GM12878 (cell line): ENCODE measurements around the gene DMXL1. TPM values are rescaled to one million over a fixed set of nuclear protein-coding genes. Genes with fewer than 3 reads are reported as not detected.
A peak's percentile ranks its signal among the peaks of the same experiment; 100 is the strongest.

Experiments
- ATF7 ChIP-seq: fragments of 450-650 bp; IDR thresholded peaks from 2 replicates; pipeline ENCODE4 v1.6.1; 2016; ENCODE audit warnings: low read depth, mild to moderate bottlenecking
- BRCA1 ChIP-seq: IDR thresholded peaks from 2 replicates; pipeline ENCODE4 v1.6.1; 2011; ENCODE audit warnings: low read depth, low read length, improper control_type of control experiment
- EED ChIP-seq: sonication (generic); IDR thresholded peaks from 2 replicates; pipeline ENCODE4 v1.6.1; 2016; ENCODE audit warnings: antibody characterized with exemption, low read depth
- GABPA ChIP-seq: IDR thresholded peaks from 2 replicates; pipeline ENCODE4 v1.6.1; 2014; ENCODE audit warnings: antibody characterized with exemption, low read depth, mild to moderate bottlenecking, inconsistent platforms
- IKZF1 ChIP-seq: fragments of 450-650 bp; conservative IDR thresholded peaks from 2 replicates; pipeline ENCODE4 v1.6.1; 2017; ENCODE audit warnings: antibody characterized with exemption, mild to moderate bottlenecking
- JUNB ChIP-seq: IDR thresholded peaks from 2 replicates; pipeline ENCODE4 v1.6.1; 2016; ENCODE audit warnings: antibody characterized with exemption, mild to moderate bottlenecking
- KDM1A ChIP-seq: fragments of 200-600 bp; sonication (generic); IDR thresholded peaks from 2 replicates; pipeline ENCODE4 v1.6.1; 2016; ENCODE audit warnings: borderline replicate concordance
- NFIC ChIP-seq: IDR thresholded peaks from 2 replicates; pipeline ENCODE4 v1.6.1; 2012; ENCODE audit warnings: low read depth, mild to moderate bottlenecking, inconsistent platforms, low read length, moderate library complexity
- RBBP5 ChIP-seq: fragments of 200-600 bp; sonication (generic); conservative IDR thresholded peaks from 2 replicates; pipeline ENCODE4 v1.6.1; 2016
- SPI1 ChIP-seq: IDR thresholded peaks from 2 replicates; pipeline ENCODE4 v1.6.1; 2011; ENCODE audit warnings: low read depth, mild to moderate bottlenecking, low read length, moderate library complexity, borderline replicate concordance; ENCODE audit not compliant: insufficient read depth
- TBL1XR1 ChIP-seq: IDR thresholded peaks from 2 replicates; pipeline ENCODE4 v1.6.1; 2012; ENCODE audit warnings: low read depth, low read length, improper control_type of control experiment
- YBX1 ChIP-seq: fragments of 450-650 bp; IDR thresholded peaks from 2 replicates; pipeline ENCODE4 v1.6.1; 2016; ENCODE audit warnings: antibody characterized with exemption
- ZBED1 ChIP-seq: IDR thresholded peaks from 2 replicates; pipeline ENCODE4 v1.6.1; 2016; ENCODE audit warnings: borderline replicate concordance
- polyA plus RNA-seq, 11 experiments: library from polyadenylated mRNA; depleted of rRNA in 4 of 11; unstranded in 6 of 11; stranded (reverse) in 5 of 11; fragments of >200 nt; fragmentation: Nextera tagmentation in 4 of 11; fragmentation: Illumina TruSeq in 1 of 11; extraction: Ambion mirVana in 4 of 11; extraction: Trizol in 1 of 11; gene quantifications; 1 replicate in 1 of 11; 2 replicates in 10 of 11; pipeline versions ENCODE4 v1.2.1 to v1.2.3, GENCODE V29; 2011 to 2016; ENCODE audit warnings: inconsistent platforms in 2 of 11, missing spikeins in 2 of 11, low read depth in 1 of 11
- total RNA-seq, 4 experiments: library from RNA; depleted of rRNA in 3 of 4; stranded (reverse); fragments of >200 nt in 3 of 4; fragmentation: Illumina TruSeq in 1 of 4; extraction: Trizol in 1 of 4; gene quantifications; 2 replicates each; pipeline versions ENCODE4 v1.2.1 to v1.2.3, GENCODE V29; 2013 to 2021
- TF ChIP-seq, protein P1 (sequence below): fragments of 450-650 bp; formaldehyde crosslinking; IDR thresholded peaks from 2 replicates; pipeline ENCODE4 v1.4.0; 2022; ENCODE audit warnings: mild to moderate bottlenecking, moderate library complexity
- TF ChIP-seq, protein P2 (sequence below): IDR thresholded peaks from 2 replicates; pipeline ENCODE4 v1.6.1; 2012; ENCODE audit warnings: low read depth, low read length, improper control_type of control experiment
- TF ChIP-seq, protein P3 (sequence below): IDR thresholded peaks from 2 replicates; pipeline ENCODE4 v1.6.1; 2011; ENCODE audit warnings: mild to moderate bottlenecking, low read depth, low read length, moderate library complexity; ENCODE audit not compliant: insufficient replicate concordance
- TF ChIP-seq, protein P4 (sequence below): IDR thresholded peaks from 2 replicates; pipeline ENCODE4 v1.6.1; 2011; ENCODE audit warnings: borderline replicate concordance, low read depth, mild to moderate bottlenecking, moderate library complexity, mixed read lengths, low read length; ENCODE audit not compliant: insufficient read depth; ENCODE audit errors: extremely low read length
- TF ChIP-seq, protein P5 (sequence below): fragments of 450-650 bp; IDR thresholded peaks from 2 replicates; pipeline ENCODE4 v1.6.1; 2016; ENCODE audit warnings: mild to moderate bottlenecking, moderate library complexity, borderline replicate concordance
- TF ChIP-seq, protein P6 (sequence below): IDR thresholded peaks from 2 replicates; pipeline ENCODE4 v1.6.1; 2012; ENCODE audit warnings: low read depth, low read length, improper control_type of control experiment

DMXL1 gene
- total and polyA plus RNA-seq, 10 of the 15 experiments (the other 5 are each of a cell fraction or from before 2014, with no cell fraction given): 9.1 to 67.7 (median 34.1) TPM

DNA sequence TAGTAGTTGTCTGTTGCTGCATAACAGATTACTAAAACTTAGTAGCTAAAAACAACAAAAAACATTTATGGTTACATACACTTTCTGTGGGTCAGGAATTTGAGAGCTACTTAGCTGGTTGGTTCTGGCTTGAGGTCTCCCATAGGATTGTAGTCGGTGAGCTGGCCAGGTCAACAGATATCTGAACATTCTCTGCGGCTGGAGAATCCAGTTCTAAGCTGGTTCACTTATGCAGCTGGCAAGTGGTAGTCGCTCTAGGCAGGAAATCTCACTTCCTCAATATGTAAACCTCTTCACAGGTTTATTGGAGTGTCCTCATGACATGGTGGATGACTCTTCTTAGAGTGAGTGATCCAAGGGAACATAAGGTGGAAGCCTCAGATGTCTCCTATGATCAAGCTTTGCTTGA is 219.3 kb downstream of the DMXL1 start (continued):
- TF ChIP-seq, protein P1, sequence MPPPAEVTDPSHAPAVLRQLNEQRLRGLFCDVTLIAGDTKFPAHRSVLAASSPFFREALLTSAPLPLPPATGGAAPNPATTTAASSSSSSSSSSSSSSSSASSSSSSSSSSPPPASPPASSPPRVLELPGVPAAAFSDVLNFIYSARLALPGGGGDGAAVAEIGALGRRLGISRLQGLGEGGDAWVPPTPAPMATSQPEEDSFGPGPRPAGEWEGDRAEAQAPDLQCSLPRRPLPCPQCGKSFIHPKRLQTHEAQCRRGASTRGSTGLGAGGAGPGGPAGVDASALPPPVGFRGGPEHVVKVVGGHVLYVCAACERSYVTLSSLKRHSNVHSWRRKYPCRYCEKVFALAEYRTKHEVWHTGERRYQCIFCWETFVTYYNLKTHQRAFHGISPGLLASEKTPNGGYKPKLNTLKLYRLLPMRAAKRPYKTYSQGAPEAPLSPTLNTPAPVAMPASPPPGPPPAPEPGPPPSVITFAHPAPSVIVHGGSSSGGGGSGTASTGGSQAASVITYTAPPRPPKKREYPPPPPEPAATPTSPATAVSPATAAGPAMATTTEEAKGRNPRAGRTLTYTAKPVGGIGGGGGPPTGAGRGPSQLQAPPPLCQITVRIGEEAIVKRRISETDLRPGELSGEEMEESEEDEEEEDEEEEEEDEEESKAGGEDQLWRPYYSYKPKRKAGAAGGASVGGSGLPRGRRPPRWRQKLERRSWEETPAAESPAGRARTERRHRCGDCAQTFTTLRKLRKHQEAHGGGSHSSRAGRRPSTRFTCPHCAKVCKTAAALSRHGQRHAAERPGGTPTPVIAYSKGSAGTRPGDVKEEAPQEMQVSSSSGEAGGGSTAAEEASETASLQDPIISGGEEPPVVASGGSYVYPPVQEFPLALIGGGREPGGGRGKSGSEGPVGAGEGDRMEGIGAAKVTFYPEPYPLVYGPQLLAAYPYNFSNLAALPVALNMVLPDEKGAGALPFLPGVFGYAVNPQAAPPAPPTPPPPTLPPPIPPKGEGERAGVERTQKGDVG (CRISPR knock-in tag): no peak
- TF ChIP-seq NFIC: peak; percentile 65
- peak; percentile 99 for TF ChIP-seq SPI1
- TF ChIP-seq, protein P2, sequence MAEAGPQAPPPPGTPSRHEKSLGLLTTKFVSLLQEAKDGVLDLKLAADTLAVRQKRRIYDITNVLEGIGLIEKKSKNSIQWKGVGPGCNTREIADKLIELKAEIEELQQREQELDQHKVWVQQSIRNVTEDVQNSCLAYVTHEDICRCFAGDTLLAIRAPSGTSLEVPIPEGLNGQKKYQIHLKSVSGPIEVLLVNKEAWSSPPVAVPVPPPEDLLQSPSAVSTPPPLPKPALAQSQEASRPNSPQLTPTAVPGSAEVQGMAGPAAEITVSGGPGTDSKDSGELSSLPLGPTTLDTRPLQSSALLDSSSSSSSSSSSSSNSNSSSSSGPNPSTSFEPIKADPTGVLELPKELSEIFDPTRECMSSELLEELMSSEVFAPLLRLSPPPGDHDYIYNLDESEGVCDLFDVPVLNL: no peak
- no peak for TF ChIP-seq YBX1
- no peak for TF ChIP-seq RBBP5
- peak; percentile 90 for TF ChIP-seq IKZF1
- 0 out of 2 replicates have a peak, but pooled peaks have one; percentile 36 for TF ChIP-seq JUNB
- peak; percentile 95 for TF ChIP-seq EED
- TF ChIP-seq, protein P3, sequence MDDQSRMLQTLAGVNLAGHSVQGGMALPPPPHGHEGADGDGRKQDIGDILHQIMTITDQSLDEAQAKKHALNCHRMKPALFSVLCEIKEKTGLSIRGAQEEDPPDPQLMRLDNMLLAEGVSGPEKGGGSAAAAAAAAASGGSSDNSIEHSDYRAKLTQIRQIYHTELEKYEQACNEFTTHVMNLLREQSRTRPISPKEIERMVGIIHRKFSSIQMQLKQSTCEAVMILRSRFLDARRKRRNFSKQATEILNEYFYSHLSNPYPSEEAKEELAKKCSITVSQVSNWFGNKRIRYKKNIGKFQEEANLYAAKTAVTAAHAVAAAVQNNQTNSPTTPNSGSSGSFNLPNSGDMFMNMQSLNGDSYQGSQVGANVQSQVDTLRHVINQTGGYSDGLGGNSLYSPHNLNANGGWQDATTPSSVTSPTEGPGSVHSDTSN: no peak
- TF ChIP-seq, protein P4, sequence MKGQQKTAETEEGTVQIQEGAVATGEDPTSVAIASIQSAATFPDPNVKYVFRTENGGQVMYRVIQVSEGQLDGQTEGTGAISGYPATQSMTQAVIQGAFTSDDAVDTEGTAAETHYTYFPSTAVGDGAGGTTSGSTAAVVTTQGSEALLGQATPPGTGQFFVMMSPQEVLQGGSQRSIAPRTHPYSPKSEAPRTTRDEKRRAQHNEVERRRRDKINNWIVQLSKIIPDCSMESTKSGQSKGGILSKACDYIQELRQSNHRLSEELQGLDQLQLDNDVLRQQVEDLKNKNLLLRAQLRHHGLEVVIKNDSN: no peak
- TF ChIP-seq ZBED1: peak; percentile 78; the same call in 1 of the 2 replicates
- TF ChIP-seq, protein P5, sequence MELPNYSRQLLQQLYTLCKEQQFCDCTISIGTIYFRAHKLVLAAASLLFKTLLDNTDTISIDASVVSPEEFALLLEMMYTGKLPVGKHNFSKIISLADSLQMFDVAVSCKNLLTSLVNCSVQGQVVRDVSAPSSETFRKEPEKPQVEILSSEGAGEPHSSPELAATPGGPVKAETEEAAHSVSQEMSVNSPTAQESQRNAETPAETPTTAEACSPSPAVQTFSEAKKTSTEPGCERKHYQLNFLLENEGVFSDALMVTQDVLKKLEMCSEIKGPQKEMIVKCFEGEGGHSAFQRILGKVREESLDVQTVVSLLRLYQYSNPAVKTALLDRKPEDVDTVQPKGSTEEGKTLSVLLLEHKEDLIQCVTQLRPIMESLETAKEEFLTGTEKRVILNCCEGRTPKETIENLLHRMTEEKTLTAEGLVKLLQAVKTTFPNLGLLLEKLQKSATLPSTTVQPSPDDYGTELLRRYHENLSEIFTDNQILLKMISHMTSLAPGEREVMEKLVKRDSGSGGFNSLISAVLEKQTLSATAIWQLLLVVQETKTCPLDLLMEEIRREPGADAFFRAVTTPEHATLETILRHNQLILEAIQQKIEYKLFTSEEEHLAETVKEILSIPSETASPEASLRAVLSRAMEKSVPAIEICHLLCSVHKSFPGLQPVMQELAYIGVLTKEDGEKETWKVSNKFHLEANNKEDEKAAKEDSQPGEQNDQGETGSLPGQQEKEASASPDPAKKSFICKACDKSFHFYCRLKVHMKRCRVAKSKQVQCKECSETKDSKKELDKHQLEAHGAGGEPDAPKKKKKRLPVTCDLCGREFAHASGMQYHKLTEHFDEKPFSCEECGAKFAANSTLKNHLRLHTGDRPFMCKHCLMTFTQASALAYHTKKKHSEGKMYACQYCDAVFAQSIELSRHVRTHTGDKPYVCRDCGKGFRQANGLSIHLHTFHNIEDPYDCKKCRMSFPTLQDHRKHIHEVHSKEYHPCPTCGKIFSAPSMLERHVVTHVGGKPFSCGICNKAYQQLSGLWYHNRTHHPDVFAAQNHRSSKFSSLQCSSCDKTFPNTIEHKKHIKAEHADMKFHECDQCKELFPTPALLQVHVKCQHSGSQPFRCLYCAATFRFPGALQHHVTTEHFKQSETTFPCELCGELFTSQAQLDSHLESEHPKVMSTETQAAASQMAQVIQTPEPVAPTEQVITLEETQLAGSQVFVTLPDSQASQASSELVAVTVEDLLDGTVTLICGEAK: peak; percentile 22; the same call in 1 of the 2 replicates
- TF ChIP-seq ATF7: peak; percentile 42; the same call in 1 of the 2 replicates
- TF ChIP-seq, protein P6, sequence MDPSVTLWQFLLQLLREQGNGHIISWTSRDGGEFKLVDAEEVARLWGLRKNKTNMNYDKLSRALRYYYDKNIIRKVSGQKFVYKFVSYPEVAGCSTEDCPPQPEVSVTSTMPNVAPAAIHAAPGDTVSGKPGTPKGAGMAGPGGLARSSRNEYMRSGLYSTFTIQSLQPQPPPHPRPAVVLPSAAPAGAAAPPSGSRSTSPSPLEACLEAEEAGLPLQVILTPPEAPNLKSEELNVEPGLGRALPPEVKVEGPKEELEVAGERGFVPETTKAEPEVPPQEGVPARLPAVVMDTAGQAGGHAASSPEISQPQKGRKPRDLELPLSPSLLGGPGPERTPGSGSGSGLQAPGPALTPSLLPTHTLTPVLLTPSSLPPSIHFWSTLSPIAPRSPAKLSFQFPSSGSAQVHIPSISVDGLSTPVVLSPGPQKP: no peak
- TF ChIP-seq TBL1XR1: no peak
- TF ChIP-seq GABPA: no peak
- TF ChIP-seq BRCA1: no peak
- TF ChIP-seq KDM1A: no peak
